NT2/D1 (cell line): ENCODE results near the gene KANSL1L.

ENCODE experiments used
- YY1 ChIP-seq: IDR thresholded peaks from 2 replicates; pipeline ENCODE4 v1.6.1; 2011; ENCODE audit not compliant: insufficient read length, insufficient read depth
- ZNF274 ChIP-seq: IDR thresholded peaks from 2 replicates; pipeline ENCODE4 v1.6.1; 2011; ENCODE audit warnings: mild to moderate bottlenecking, low read depth, low read length

- TF ChIP-seq ZNF274, result no peak
- TF ChIP-seq YY1, result no peak
Observed at GRCh38 chr2:210203558-210203957, 32.3 kb upstream of the KANSL1L start.
